GM12878 (cell line): ENCODE data around the gene PITRM1.

Source experiments
- BCL11A ChIP-seq: IDR thresholded peaks from 2 replicates; pipeline ENCODE4 v1.6.1; 2011; ENCODE audit warnings: low read depth, low read length
- CHD2 ChIP-seq: IDR thresholded peaks from 2 replicates; pipeline ENCODE4 v1.6.1; 2011; ENCODE audit warnings: low read depth, low read length, improper control_type of control experiment, borderline replicate concordance
- EP300 ChIP-seq, 2 experiments: fragments of 150-350 bp in 1 of 2; IDR thresholded peaks; 2 replicates each; pipeline ENCODE4 v1.6.1; 2011 to 2012; ENCODE audit warnings: low read depth in 2 of 2, low read length in 2 of 2, borderline replicate concordance in 1 of 2, improper control_type of control experiment in 1 of 2, inconsistent platforms in 1 of 2; ENCODE audit not compliant: control insufficient read depth in 1 of 2
- EZH2 ChIP-seq: IDR thresholded peaks from 2 replicates; pipeline ENCODE4 v1.6.1; 2012; ENCODE audit warnings: low read depth, mild to moderate bottlenecking, control low read depth, inconsistent platforms, low read length, borderline replicate concordance; ENCODE audit not compliant: control insufficient read depth
- MXI1 ChIP-seq: fragments of 150-350 bp; IDR thresholded peaks from 2 replicates; pipeline ENCODE4 v1.6.1; 2011; ENCODE audit warnings: low read depth, mild to moderate bottlenecking, inconsistent platforms, low read length, improper control_type of control experiment
- POLR2A ChIP-seq: IDR thresholded peaks from 2 replicates; pipeline ENCODE4 v1.6.1; 2011; ENCODE audit warnings: low read depth, mild to moderate bottlenecking, low read length
- POLR2AphosphoS5 ChIP-seq: IDR thresholded peaks from 2 replicates; pipeline ENCODE4 v1.6.1; 2011; ENCODE audit warnings: mild to moderate bottlenecking, low read length, inconsistent platforms
- SIN3A ChIP-seq: IDR thresholded peaks from 2 replicates; pipeline ENCODE4 v1.6.1; 2012; ENCODE audit warnings: low read depth, low read length, improper control_type of control experiment
- TCF12 ChIP-seq: IDR thresholded peaks from 2 replicates; pipeline ENCODE4 v1.6.1; 2011; ENCODE audit warnings: low read depth, mild to moderate bottlenecking, low read length
- TCF7 ChIP-seq: IDR thresholded peaks from 2 replicates; pipeline ENCODE4 v1.6.1; 2014; ENCODE audit warnings: antibody characterized with exemption, borderline replicate concordance
- ZZZ3 ChIP-seq: IDR thresholded peaks from 2 replicates; pipeline ENCODE4 v1.6.1; 2011; ENCODE audit warnings: low read depth; ENCODE audit not compliant: control insufficient read depth, insufficient read length
- TF ChIP-seq, protein P1 (sequence below), 3 experiments: IDR thresholded peaks in 2 of 3; conservative IDR thresholded peaks in 1 of 3; 2 replicates each; pipeline ENCODE4 v1.5.1; 2011; ENCODE audit warnings: low read depth in 3 of 3, low read length in 3 of 3, mild to moderate bottlenecking in 3 of 3, control low read depth in 2 of 3, moderate library complexity in 2 of 3, inconsistent platforms in 1 of 3, mixed read lengths in 1 of 3; ENCODE audit not compliant: control insufficient read depth in 2 of 3, insufficient read depth in 1 of 3; ENCODE audit errors: extremely low read depth in 1 of 3

DNA sequence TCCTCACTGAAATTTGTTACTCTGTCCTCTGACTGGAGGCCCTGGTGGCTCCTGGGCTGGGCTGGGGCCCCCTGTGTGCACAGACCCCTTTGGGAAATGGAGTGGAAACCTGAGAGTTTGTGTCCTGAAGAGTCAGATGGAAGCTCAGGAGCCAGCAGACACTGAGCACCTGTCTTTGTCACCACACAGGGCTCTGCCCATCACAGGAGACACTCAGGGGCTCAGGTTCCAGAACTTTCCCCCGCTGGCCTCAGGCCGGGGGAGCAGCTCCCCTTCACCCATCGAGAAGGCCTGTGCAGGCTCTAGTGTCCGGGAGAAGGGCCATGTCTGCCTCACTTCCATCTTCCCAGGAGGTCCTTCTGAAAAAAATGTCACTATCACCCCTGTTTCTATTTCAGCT, 22.3 kb upstream of the PITRM1 start:
- TF ChIP-seq, protein P1, sequence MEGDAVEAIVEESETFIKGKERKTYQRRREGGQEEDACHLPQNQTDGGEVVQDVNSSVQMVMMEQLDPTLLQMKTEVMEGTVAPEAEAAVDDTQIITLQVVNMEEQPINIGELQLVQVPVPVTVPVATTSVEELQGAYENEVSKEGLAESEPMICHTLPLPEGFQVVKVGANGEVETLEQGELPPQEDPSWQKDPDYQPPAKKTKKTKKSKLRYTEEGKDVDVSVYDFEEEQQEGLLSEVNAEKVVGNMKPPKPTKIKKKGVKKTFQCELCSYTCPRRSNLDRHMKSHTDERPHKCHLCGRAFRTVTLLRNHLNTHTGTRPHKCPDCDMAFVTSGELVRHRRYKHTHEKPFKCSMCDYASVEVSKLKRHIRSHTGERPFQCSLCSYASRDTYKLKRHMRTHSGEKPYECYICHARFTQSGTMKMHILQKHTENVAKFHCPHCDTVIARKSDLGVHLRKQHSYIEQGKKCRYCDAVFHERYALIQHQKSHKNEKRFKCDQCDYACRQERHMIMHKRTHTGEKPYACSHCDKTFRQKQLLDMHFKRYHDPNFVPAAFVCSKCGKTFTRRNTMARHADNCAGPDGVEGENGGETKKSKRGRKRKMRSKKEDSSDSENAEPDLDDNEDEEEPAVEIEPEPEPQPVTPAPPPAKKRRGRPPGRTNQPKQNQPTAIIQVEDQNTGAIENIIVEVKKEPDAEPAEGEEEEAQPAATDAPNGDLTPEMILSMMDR (IDR thresholded peaks at IDR 0.05 in 2 of 3, conservative IDR thresholded peaks at IDR 0.05 in 1 of 3; ENCODE audit: control insufficient read depth in 2 of 3, extremely low read depth in 1 of 3, insufficient read depth in 1 of 3, low read depth in 3 of 3, low read length in 3 of 3) = no peak
- TF ChIP-seq TCF7 = no peak
- TF ChIP-seq POLR2AphosphoS5 = no peak
- TF ChIP-seq EP300 (IDR thresholded peaks at IDR 0.05; ENCODE audit: borderline replicate concordance in 1 of 2, control insufficient read depth in 1 of 2, low read depth in 2 of 2, low read length in 2 of 2) = no peak
- no peak for TF ChIP-seq BCL11A
- no peak for TF ChIP-seq SIN3A
- no peak for TF ChIP-seq ZZZ3
- TF ChIP-seq MXI1 = no peak
- TF ChIP-seq EZH2 = no peak
- TF ChIP-seq CHD2 = no peak
- TF ChIP-seq TCF12 = no peak
- no peak for TF ChIP-seq POLR2A
